DOHH2 (cell line): ENCODE data around the gene OOSP3.
"Not testable (repeated sequence)": the region's sequence is repeated elsewhere in the genome, so short reads cannot be mapped to it uniquely, and the experiment has no call there.

Experiments used
- CTCF ChIP-seq: fragments of 200-600 bp; sonication (generic); IDR thresholded peaks from one replicate; pipeline ENCODE4 v1.5.1; 2014; ENCODE audit warnings: antibody characterized with exemption, mild to moderate bottlenecking, low read depth, low read length; ENCODE audit not compliant: poor library complexity, severe bottlenecking
- EZH2phosphoT487 ChIP-seq: fragments of 200-600 bp; sonication (generic); IDR thresholded peaks from 2 replicates; pipeline ENCODE4 v1.6.1; 2017; ENCODE audit warnings: borderline replicate concordance, mild to moderate bottlenecking, antibody characterized with exemption, low read length, moderate library complexity, mixed read lengths

- TF ChIP-seq CTCF, EZH2phosphoT487: not testable (repeated sequence)
Observed at GRCh38 chr11:59848439-59848838, 30.1 kb upstream of the OOSP3 start.
